SK-N-MC (cell line): ENCODE data around the gene PTPRN2.

ENCODE experiments used
- EZH2 ChIP-seq: fragments of 200-600 bp; sonication (generic); IDR thresholded peaks from one replicate; pipeline ENCODE4 v1.6.1; 2017; ENCODE audit warnings: antibody characterized with exemption
- FOXP2 ChIP-seq: optimal IDR thresholded peaks from 2 replicates; pipeline ENCODE3; 2011; ENCODE audit warnings: mild to moderate bottlenecking, moderate library complexity; ENCODE audit not compliant: insufficient read depth; ENCODE audit errors: extremely low read length, control extremely low read depth
- POLR2AphosphoS5 ChIP-seq: IDR thresholded peaks from 2 replicates; pipeline ENCODE4 v1.6.1; 2012; ENCODE audit warnings: mild to moderate bottlenecking, low read depth, low read length, borderline replicate concordance

- TF ChIP-seq EZH2 (no peak), POLR2AphosphoS5 (no peak), FOXP2 (no peak)
Measured at GRCh38 chr7:157553256-157553655, 1034.4 kb downstream of the PTPRN2 start.
